GM18858 (cell line): ENCODE results near the gene ATG5.
"Not testable (repeated sequence)": the region's sequence is repeated elsewhere in the genome, so short reads cannot be mapped to it uniquely, and the experiment has no call there.

Experiments
- ATAC-seq: cut with Tn5 transposase; IDR thresholded peaks from one replicate; pipeline ENCODE4 v1.9.1; 2021; ENCODE audit not compliant: unreplicated experiment

Gene ATG5

GRCh38 chr6:106315765-106316374 lies 9.7 kb downstream of the ATG5 start:
- ATAC-seq: no peak

- no peak for ATAC-seq
Measured at GRCh38 chr6:106309766-106310373, 15.7 kb downstream of the ATG5 start.

GRCh38 chr6:106308985-106309384 lies 16.6 kb downstream of the ATG5 start:
- no peak for ATAC-seq

GRCh38 chr6:106305740-106306139 lies 19.8 kb downstream of the ATG5 start:
- no peak for ATAC-seq

GRCh38 chr6:106300944-106301343 lies 24.6 kb downstream of the ATG5 start:
- ATAC-seq: no peak

GRCh38 chr6:106300020-106300780 lies 25.4 kb downstream of the ATG5 start:
- no peak for ATAC-seq

GRCh38 chr6:106293116-106293515 lies 32.4 kb downstream of the ATG5 start:
- ATAC-seq: no peak

GRCh38 chr6:106290954-106291353 lies 34.6 kb downstream of the ATG5 start:
- ATAC-seq: no peak

- no peak for ATAC-seq
Measured at GRCh38 chr6:106290032-106290431, 35.5 kb downstream of the ATG5 start.

GRCh38 chr6:106287215-106287614 lies 38.3 kb downstream of the ATG5 start:
- no peak for ATAC-seq

GRCh38 chr6:106286746-106287145 lies 38.8 kb downstream of the ATG5 start:
- no peak for ATAC-seq

- ATAC-seq: no peak
Measured at GRCh38 chr6:106283481-106283880, 42.1 kb downstream of the ATG5 start.

- no peak for ATAC-seq
Measured at GRCh38 chr6:106281661-106282060, 43.9 kb downstream of the ATG5 start.

GRCh38 chr6:106281088-106281487 lies 44.5 kb downstream of the ATG5 start:
- no peak for ATAC-seq

- ATAC-seq: no peak
Measured at GRCh38 chr6:106279179-106279578, 46.4 kb downstream of the ATG5 start.

GRCh38 chr6:106275692-106276091 lies 49.9 kb downstream of the ATG5 start:
- no peak for ATAC-seq

GRCh38 chr6:106273087-106273486 lies 52.5 kb downstream of the ATG5 start:
- peak; percentile 76 for ATAC-seq

GRCh38 chr6:106272287-106272686 lies 53.3 kb downstream of the ATG5 start:
- no peak for ATAC-seq

- ATAC-seq: no peak
Measured at GRCh38 chr6:106270414-106270813, 55.1 kb downstream of the ATG5 start.

- not testable (repeated sequence) for ATAC-seq
Measured at GRCh38 chr6:106269268-106269919, 56.2 kb downstream of the ATG5 start.

GRCh38 chr6:106268500-106268899 lies 57.1 kb downstream of the ATG5 start:
- not testable (repeated sequence) for ATAC-seq

GRCh38 chr6:106264433-106264832 lies 61.1 kb downstream of the ATG5 start:
- not testable (repeated sequence) for ATAC-seq
